ENCODE measurements around the gene PSD4.

The PSD4 gene

DNA sequence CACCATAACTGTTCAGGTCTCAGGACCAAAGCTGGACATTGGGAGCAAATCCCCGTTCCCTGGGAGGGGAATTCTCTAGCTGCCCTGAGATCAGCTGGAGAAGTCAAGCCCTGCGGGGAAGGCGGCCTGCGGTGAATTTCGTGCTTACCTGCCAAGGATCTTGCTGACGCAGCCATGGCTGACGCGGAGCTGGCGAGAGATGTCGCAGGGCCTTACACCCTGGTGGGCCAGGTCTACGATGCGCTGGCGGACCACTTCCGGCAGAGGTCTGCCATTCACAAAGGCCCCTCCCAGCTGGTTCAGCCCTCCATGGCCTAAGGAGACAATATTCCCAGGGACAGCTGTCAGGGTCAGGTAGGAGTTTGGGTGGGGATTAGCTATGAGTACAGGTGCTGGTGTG is 72.8 kb downstream of the PSD4 start:
- no peaks in the 10 kb centered on the region for H3K27me3 ChIP-seq (ENCODE audit: insufficient read depth, poor library complexity, severe bottlenecking)

DNA sequence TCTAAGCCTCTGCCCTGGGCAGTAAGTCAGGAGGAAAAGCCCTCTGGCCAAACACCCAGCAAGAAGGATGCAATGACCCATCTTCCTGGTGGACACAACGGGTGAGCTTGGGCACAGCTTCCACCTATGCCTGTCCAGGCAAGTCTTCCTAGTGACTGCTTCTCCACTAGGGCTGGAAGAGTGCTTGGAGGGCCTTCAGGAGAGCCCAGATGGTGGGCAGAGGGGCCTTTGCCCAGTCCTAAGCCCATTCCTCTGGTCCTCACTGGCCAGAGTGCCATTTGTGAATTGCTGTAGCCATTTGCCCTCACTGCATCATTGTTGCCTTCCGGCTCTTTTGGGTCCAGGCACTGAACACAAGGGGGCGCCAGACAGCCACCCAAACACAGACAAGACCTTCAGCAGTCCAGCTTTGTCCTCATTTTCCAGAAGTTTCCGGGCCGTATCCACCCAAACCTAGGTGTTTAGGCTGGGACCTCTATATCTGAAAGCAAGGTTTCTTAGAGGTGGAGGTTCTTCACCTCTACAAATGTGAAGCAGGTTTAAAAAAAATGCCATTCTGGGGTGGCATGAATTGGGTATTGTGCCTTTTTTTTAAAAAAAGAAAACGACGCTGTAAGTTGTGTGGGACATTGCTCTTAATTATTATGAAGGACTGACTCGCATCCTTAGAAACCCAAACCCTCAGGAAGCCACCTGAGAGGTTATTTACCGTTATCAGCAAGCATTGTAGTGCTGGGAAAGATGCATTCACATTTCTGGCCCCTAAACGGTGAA is 75.4 kb downstream of the PSD4 start:
- H3K4me3 ChIP-seq (replicated peaks; ENCODE audit: insufficient read depth, low read length), result no peak overlapping the region

More for the DNA sequence above, 72.8 kb downstream of the PSD4 start:
- no peak overlapping the region for H3K4me3 ChIP-seq (replicated peaks; ENCODE audit: insufficient read depth, low read length)
- TF ChIP-seq SPI1 (IDR thresholded peaks at IDR 0.05; ENCODE audit: borderline replicate concordance, low read depth) (no peak), GABPA (IDR thresholded peaks at IDR 0.05; ENCODE audit: low read depth) (no peak), POLR2AphosphoS5 (IDR thresholded peaks at IDR 0.05; ENCODE audit: low read depth) (no peak)
- TF ChIP-seq, protein P1, sequence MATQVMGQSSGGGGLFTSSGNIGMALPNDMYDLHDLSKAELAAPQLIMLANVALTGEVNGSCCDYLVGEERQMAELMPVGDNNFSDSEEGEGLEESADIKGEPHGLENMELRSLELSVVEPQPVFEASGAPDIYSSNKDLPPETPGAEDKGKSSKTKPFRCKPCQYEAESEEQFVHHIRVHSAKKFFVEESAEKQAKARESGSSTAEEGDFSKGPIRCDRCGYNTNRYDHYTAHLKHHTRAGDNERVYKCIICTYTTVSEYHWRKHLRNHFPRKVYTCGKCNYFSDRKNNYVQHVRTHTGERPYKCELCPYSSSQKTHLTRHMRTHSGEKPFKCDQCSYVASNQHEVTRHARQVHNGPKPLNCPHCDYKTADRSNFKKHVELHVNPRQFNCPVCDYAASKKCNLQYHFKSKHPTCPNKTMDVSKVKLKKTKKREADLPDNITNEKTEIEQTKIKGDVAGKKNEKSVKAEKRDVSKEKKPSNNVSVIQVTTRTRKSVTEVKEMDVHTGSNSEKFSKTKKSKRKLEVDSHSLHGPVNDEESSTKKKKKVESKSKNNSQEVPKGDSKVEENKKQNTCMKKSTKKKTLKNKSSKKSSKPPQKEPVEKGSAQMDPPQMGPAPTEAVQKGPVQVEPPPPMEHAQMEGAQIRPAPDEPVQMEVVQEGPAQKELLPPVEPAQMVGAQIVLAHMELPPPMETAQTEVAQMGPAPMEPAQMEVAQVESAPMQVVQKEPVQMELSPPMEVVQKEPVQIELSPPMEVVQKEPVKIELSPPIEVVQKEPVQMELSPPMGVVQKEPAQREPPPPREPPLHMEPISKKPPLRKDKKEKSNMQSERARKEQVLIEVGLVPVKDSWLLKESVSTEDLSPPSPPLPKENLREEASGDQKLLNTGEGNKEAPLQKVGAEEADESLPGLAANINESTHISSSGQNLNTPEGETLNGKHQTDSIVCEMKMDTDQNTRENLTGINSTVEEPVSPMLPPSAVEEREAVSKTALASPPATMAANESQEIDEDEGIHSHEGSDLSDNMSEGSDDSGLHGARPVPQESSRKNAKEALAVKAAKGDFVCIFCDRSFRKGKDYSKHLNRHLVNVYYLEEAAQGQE (IDR thresholded peaks at IDR 0.05; ENCODE audit: insufficient replicate concordance, low read depth), result no peak
- TF ChIP-seq, protein P2, sequence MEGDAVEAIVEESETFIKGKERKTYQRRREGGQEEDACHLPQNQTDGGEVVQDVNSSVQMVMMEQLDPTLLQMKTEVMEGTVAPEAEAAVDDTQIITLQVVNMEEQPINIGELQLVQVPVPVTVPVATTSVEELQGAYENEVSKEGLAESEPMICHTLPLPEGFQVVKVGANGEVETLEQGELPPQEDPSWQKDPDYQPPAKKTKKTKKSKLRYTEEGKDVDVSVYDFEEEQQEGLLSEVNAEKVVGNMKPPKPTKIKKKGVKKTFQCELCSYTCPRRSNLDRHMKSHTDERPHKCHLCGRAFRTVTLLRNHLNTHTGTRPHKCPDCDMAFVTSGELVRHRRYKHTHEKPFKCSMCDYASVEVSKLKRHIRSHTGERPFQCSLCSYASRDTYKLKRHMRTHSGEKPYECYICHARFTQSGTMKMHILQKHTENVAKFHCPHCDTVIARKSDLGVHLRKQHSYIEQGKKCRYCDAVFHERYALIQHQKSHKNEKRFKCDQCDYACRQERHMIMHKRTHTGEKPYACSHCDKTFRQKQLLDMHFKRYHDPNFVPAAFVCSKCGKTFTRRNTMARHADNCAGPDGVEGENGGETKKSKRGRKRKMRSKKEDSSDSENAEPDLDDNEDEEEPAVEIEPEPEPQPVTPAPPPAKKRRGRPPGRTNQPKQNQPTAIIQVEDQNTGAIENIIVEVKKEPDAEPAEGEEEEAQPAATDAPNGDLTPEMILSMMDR (IDR thresholded peaks at IDR 0.05; ENCODE audit: insufficient read depth, low read length), result no peak
- no peak for DNase-seq (ENCODE audit: low read depth in 1 of 2, low spot score in 1 of 2)
- H3K27ac ChIP-seq (replicated peaks), result no peak overlapping the region

DNA sequence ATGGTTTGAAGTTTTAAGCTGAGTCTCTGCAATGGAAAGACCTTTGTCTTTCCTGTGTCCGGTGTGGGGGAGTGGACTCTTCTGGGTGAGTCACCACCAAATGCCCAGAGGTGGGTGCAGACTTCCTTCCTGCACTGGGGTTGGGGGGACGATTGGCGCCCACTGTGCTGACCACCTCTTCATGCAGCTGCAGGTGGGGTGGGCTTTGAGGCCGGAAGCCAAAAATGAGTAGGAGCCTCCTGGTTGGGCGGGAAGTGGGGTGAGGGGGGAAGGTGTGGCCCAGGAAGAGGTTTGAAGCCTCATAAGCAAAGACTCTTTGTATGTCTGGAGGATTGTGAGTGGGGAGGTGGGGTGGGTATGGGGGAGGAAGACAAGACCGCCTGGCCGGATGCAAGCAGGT is 77.3 kb downstream of the PSD4 start:
- H3K4me3 ChIP-seq (replicated peaks; ENCODE audit: insufficient read depth, low read length), result no peak overlapping the region
- H3K27ac ChIP-seq (replicated peaks), result no peak overlapping the region
- DNase-seq (ENCODE audit: low read depth in 1 of 2, low spot score in 1 of 2), result no peak
- TF ChIP-seq GABPA (IDR thresholded peaks at IDR 0.05; ENCODE audit: low read depth) (no peak), POLR2AphosphoS5 (IDR thresholded peaks at IDR 0.05; ENCODE audit: low read depth) (no peak), SPI1 (IDR thresholded peaks at IDR 0.05; ENCODE audit: borderline replicate concordance, low read depth) (no peak)
- TF ChIP-seq, protein P2 (IDR thresholded peaks at IDR 0.05; ENCODE audit: insufficient read depth, low read length), result no peak
- TF ChIP-seq, protein P1 (IDR thresholded peaks at IDR 0.05; ENCODE audit: insufficient replicate concordance, low read depth), result no peak
- no peaks in the 10 kb centered on the region for H3K27me3 ChIP-seq (ENCODE audit: insufficient read depth, poor library complexity, severe bottlenecking)

More for the DNA sequence above, 75.4 kb downstream of the PSD4 start:
- Histone ChIP-seq H3K27ac (replicated peaks) (no peak overlapping the region), H3K27me3 (ENCODE audit: insufficient read depth, poor library complexity, severe bottlenecking) (no peaks in the 10 kb centered on the region)
- DNase-seq (ENCODE audit: low read depth in 1 of 2, low spot score in 1 of 2), result peak in 1 of 2 experiments; percentile 72
- TF ChIP-seq, protein P2 (IDR thresholded peaks at IDR 0.05; ENCODE audit: insufficient read depth, low read length), result peak; percentile 80
- TF ChIP-seq SPI1 (IDR thresholded peaks at IDR 0.05; ENCODE audit: borderline replicate concordance, low read depth), result no peak
